Common myeloid progenitor, CD34-positive (primary cell): ENCODE measurements around the gene CPS1. TPM values are rescaled to one million over a fixed set of nuclear protein-coding genes. Genes with fewer than 3 reads are reported as not detected.

ENCODE experiments used
- CTCF ChIA-PET: fragments of 350-600 bp; sonication (Branson Sonifier 250); formaldehyde crosslinking; loops from one replicate; lab custom pipeline; 2021; ENCODE audit warnings: antibody characterized with exemption; lab: Charles Lee
- POLR2A ChIA-PET: fragments of 350-600 bp; sonication (Branson Sonifier 250); formaldehyde crosslinking; loops from one replicate; lab custom pipeline; 2021; ENCODE audit warnings: antibody characterized with exemption; lab: Charles Lee
- DNase-seq, 3 donors: peaks; one replicate each; pipeline versions ENCODE4 v3.0.0 to v3.0.0-alpha.2; 2013
- H3K27ac ChIP-seq, 2 experiments: 1 replicate in 1 of 2; 2 replicates in 1 of 2; pipeline ENCODE4 v1.7.0; 2013; ENCODE audit warnings: inconsistent platforms in 2 of 2, low read length in 2 of 2, mild to moderate bottlenecking in 2 of 2, low read depth in 1 of 2, moderate library complexity in 1 of 2; ENCODE audit not compliant: severe bottlenecking in 2 of 2, insufficient read depth in 1 of 2, poor library complexity in 1 of 2
- H3K27me3 ChIP-seq, 5 experiments: replicated peaks in 2 of 5; 1 replicate in 3 of 5; 2 replicates in 2 of 5; pipeline versions ENCODE4 v1.6.1 to v1.7.0; 2013; ENCODE audit warnings: low read length in 4 of 5, mild to moderate bottlenecking in 2 of 5, moderate library complexity in 2 of 5, inconsistent platforms in 1 of 5; ENCODE audit not compliant: insufficient read depth in 5 of 5, control insufficient read depth in 4 of 5
- H3K36me3 ChIP-seq, 4 experiments: 1 replicate in 2 of 4; 2 replicates in 2 of 4; pipeline versions ENCODE4 v1.6.1 to v1.7.0; 2013; ENCODE audit warnings: low read length in 3 of 4, control low read depth in 1 of 4, mild to moderate bottlenecking in 1 of 4; ENCODE audit not compliant: control insufficient read depth in 4 of 4, insufficient read depth in 4 of 4
- H3K4me1 ChIP-seq, 4 experiments: 1 replicate in 3 of 4; 2 replicates in 1 of 4; pipeline versions ENCODE4 v1.6.1 to v1.7.1; 2013; ENCODE audit warnings: low read length in 3 of 4, mild to moderate bottlenecking in 3 of 4, control low read depth in 1 of 4, inconsistent platforms in 1 of 4, moderate library complexity in 1 of 4; ENCODE audit not compliant: control insufficient read depth in 4 of 4, insufficient read depth in 4 of 4; ENCODE audit errors: control extremely low read depth in 1 of 4
- H3K4me3 ChIP-seq, 7 experiments: 1 replicate in 4 of 7; 2 replicates in 3 of 7; pipeline versions ENCODE4 v1.5.1 to v1.7.0; 2013; ENCODE audit warnings: mild to moderate bottlenecking in 7 of 7, low read length in 6 of 7, moderate library complexity in 6 of 7, inconsistent platforms in 2 of 7, low read depth in 2 of 7, control low read depth in 1 of 7; ENCODE audit not compliant: insufficient read depth in 4 of 7, control insufficient read depth in 1 of 7; ENCODE audit errors: extremely low read depth in 1 of 7
- H3K9me3 ChIP-seq, 5 experiments: 1 replicate in 4 of 5; 2 replicates in 1 of 5; pipeline versions ENCODE4 v1.6.1 to v1.7.1; 2013; ENCODE audit warnings: low read length in 4 of 5, mild to moderate bottlenecking in 2 of 5, inconsistent platforms in 1 of 5, low read depth in 1 of 5, moderate library complexity in 1 of 5; ENCODE audit not compliant: control insufficient read depth in 4 of 5, insufficient read depth in 2 of 5; ENCODE audit errors: control extremely low read depth in 1 of 5
- WGBS: methylation state at CpG from one replicate; pipeline ENCODE4 v1.1.5; 2013; ENCODE audit not compliant: insufficient coverage; 5-methylcytosine and 5-hydroxymethylcytosine counted together
- polyA plus RNA-seq: library from polyadenylated mRNA; unstranded; fragments of 120-200 nt; gene quantifications from one replicate; pipeline ENCODE4 v1.2.1, GENCODE V29; 2013

CPS1 gene
- polyA plus RNA-seq: 0.45 TPM

DNA sequence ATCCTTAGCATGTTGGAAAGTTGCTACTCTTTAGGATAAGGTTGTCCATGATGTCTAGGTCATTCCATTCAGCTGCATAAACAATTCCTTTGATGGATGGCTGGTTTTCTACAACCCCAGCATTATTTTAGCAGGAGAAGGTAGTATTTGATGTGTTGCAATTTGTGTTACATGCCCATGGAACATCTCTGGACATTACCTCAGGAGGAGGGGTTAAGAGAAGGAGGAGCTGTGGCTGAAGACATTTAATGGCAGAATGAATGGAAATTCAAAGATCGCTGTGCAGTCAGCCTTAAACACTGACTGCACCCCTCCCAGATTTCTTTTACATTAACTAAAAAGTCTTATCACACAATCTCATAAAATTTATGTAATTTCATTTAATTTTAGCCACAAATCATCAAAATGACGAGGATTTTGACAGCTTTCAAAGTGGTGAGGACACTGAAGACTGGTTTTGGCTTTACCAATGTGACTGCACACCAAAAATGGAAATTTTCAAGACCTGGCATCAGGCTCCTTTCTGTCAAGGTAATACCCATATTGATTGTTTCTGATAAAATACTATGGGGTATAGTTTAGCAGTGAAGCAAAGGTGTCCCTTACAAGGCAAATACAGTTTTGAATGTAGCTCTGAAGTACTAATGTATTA, at the start of gene CPS1:
Gene CPS1 (plus strand): TSS at position 271 of the 652 bp plus-strand sequence. CDS start 135 bp downstream, at position 406.
- Histone ChIP-seq H3K9me3 (no peaks in the 10 kb centered on the region), H3K27ac (no peak within 1 kb of the TSS), H3K4me1 (no peaks in the 10 kb centered on the region), H3K4me3 (no peak within 1 kb of the TSS), H3K27me3 (no peaks in the 10 kb centered on the region), H3K36me3 (no peaks in the 10 kb centered on the region)
- no peak for DNase-seq
- 94% methylated on average over 2 of the region's 2 CpGs for WGBS
- ChIA-PET POLR2A (no interaction called here), CTCF (no interaction called here)

DNA sequence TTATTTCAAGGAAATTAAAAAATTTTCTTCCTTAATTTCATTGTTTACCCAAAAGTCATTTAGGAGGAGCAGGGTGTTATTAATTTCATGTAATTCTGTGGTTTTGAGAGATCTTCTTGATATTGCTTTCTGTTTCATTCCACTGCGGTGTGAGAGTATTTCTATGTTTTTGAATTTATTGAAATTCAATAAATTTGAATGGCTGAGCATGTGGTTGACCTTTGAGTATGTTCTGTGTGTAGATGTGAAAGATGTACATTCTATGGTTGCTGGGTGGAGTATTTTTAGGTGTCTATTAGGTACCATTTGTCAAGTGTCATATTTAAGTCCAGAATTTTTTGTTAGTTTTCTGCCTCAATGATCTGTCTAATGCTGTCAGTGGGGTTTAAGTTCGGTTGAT, 40.5 kb upstream of the CPS1 start:
- Histone ChIP-seq H3K4me1 (no peaks in the 10 kb centered on the region), H3K36me3 (no peaks in the 10 kb centered on the region), H3K27ac (no peak overlapping the region), H3K27me3 (no peaks in the 10 kb centered on the region), H3K4me3 (no peak overlapping the region), H3K9me3 (no peaks in the 10 kb centered on the region)
- ChIA-PET POLR2A (no interaction called here), CTCF (interaction anchor here (1.0 kb wide), 1 partner anchor 12 kb away, joined by 3 read pairs; no protein-coding TSS in a partner anchor)
- 100% methylated on average over 2 of the region's 2 CpGs for WGBS
- no peak for DNase-seq

DNA sequence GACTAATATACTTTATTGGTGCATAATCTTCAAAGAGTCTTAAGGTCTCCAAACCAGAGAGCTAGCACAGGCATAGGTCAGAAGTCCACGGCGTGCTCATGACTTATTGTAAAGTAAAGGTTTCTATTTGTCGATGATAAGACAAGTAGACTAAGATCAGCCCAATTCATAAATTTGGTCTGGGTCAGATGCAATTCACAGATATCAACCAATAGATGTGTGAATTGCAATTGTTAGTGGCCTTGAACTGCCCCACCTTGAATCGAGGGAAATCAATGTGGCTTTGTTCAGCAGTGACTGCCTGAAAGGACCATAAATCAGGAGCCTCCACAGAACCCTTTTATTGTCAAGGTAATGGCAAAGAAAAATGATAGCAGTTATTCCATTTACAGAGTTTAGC, 39.1 kb upstream of the CPS1 start:
- no peak for DNase-seq
- ChIA-PET POLR2A (no interaction called here), CTCF (no interaction called here)
- no peaks in the 10 kb centered on the region for H3K4me1 ChIP-seq
- H3K27ac ChIP-seq: no peak overlapping the region
- no peak overlapping the region for H3K4me3 ChIP-seq
- WGBS: 100% methylated on average over 1 of the region's 4 CpGs
- no peaks in the 10 kb centered on the region for H3K36me3 ChIP-seq
- no peaks in the 10 kb centered on the region for H3K9me3 ChIP-seq
- H3K27me3 ChIP-seq: no peaks in the 10 kb centered on the region

DNA sequence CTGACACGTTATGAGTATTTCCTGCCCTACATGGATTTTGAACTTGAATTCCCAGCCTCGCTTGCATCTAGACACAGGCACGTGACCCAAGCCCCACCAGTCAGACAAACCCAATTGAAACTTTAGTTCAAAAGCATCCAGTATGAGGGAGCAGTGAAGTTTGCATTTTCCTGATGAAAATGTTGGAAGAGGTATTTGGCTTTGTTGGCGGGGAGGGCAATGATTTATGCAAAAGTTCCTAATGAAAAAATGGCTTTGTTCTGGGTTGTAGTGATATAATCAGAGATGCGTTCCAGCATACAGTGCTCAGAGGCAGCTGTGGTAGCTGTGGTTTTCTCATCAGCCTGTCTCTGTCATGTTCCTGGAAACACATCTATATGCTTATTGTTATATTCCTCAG, 36.8 kb upstream of the CPS1 start:
- CTCF ChIA-PET: interaction anchor here (1.5 kb wide), 1 partner anchor 16 kb away, joined by 3 read pairs; no protein-coding TSS in a partner anchor
- 97% methylated on average over 3 of the region's 5 CpGs for WGBS

DNA sequence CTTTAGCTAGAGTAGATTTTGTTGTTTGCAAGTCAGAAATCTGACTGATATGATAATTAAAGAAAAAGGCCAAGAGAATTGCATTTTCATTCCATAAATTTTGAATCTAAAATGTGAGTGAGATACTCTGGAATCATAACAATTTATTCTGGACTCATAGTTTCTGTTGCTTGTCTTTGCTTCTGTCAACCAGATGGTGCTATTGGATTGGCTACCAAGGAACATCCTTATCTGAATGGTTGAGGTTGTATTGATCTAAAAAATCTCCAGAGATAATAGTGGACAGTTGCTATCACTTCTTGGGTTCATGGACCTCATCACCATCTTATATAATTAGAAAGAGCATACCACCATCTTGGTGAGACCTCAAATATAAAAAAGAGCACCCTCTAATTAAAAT, 34.0 kb upstream of the CPS1 start:
- no peak for DNase-seq
- Histone ChIP-seq H3K27me3 (no peaks in the 10 kb centered on the region), H3K36me3 (no peaks in the 10 kb centered on the region), H3K9me3 (no peaks in the 10 kb centered on the region), H3K27ac (no peak overlapping the region), H3K4me3 (no peak overlapping the region), H3K4me1 (no peaks in the 10 kb centered on the region)
- POLR2A ChIA-PET: no interaction called here
- CTCF ChIA-PET: no interaction called here

More for the DNA sequence above, 36.8 kb upstream of the CPS1 start:
- POLR2A ChIA-PET: no interaction called here
- Histone ChIP-seq H3K4me1 (no peaks in the 10 kb centered on the region), H3K27ac (no peak overlapping the region), H3K36me3 (no peaks in the 10 kb centered on the region), H3K9me3 (no peaks in the 10 kb centered on the region), H3K4me3 (no peak overlapping the region), H3K27me3 (no peaks in the 10 kb centered on the region)
- no peak for DNase-seq

DNA sequence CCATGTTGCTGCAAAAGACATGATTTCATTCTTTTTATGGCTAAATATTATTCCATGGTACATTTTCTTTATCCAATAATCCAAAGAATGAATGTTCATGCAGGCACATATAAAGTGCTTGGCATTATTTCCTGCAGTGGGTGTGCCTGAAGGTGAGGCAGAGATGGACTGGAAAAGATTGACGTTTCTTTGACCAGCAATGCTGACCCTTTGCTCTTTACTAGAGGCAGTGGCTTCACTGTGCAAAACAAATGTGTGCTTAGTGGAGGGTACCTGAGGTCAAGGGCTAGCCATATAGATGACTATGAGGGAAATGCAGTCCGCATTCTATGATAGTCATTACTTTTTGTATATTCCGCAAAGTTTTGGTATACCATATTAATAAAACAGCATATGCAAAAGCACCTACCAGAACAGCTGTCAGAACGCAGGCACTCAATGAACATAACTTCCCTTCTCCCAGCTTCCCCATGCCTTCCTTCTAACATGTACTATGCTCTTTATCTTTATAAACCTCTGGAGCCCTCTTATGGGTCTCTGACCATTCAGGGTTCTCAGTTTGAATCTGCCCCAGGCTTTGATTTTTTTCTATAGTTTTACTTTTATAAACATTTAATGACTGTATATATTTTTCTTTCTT, 32.6 kb upstream of the CPS1 start:
- no peak overlapping the region for H3K27ac ChIP-seq
- CTCF ChIA-PET: no interaction called here
- H3K36me3 ChIP-seq: no peaks in the 10 kb centered on the region
- no peaks in the 10 kb centered on the region for H3K9me3 ChIP-seq
- WGBS: 95% methylated on average over 4 of the region's 4 CpGs
- no peak for DNase-seq
- H3K4me1 ChIP-seq: no peaks in the 10 kb centered on the region
- H3K27me3 ChIP-seq: no peaks in the 10 kb centered on the region
- POLR2A ChIA-PET: no interaction called here
- no peak overlapping the region for H3K4me3 ChIP-seq

DNA sequence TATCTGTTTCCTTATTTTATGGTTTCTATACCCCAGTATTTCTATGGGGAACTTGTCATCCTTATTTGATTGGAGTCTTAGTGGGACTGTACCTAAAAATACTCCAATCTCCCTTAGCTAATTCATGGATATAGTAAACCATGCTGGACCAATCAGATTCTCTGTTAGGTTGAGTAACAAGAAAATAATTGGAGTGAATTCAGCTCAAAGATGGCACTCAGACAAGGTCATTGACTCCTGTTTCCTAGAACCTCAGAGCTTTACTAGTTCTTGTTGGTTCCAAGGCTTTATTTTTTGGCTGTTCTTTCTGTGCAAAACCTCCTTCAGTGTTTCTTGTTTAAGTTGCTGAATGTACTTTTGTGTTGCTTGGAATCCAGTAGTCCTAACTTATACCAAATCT, 31.9 kb upstream of the CPS1 start:
- ChIA-PET CTCF (no interaction called here), POLR2A (no interaction called here)
- Histone ChIP-seq H3K27me3 (no peaks in the 10 kb centered on the region), H3K36me3 (no peaks in the 10 kb centered on the region), H3K4me1 (no peaks in the 10 kb centered on the region), H3K4me3 (no peak overlapping the region), H3K9me3 (no peaks in the 10 kb centered on the region), H3K27ac (no peak overlapping the region)
- DNase-seq: no peak
